T47D (cell line): Measurements from ENCODE around the gene ARFGEF3.
A peak's percentile ranks its signal among the peaks of the same experiment; 100 is the strongest.
"Not testable (repeated sequence)": the region's sequence is repeated elsewhere in the genome, so short reads cannot be mapped to it uniquely, and the experiment has no call there.

Source experiments
- DNase-seq, 2 experiments: peaks; one replicate each; pipeline versions ENCODE4 v3.0.0 to v3.0.0-alpha.2; 2011 to 2012; ENCODE audit warnings: low read depth in 1 of 2, low spot score in 1 of 2
- JUND ChIP-seq: IDR thresholded peaks from 2 replicates; pipeline ENCODE4 v1.6.1; 2012; ENCODE audit warnings: low read depth
- in situ Hi-C: cut with HindIII; loops from 2 replicates; pipeline ENCODE4 v1.10.0; 2016; ENCODE audit warnings: low sequenced_read_pairs, low pct_unique_long_range_greater_than_20kb

The ARFGEF3 gene

GRCh38 chr6:138211048-138211581, 49.4 kb downstream of the ARFGEF3 start:
- in situ Hi-C loops = no loop called here
- DNase-seq = no peak
- no peak for TF ChIP-seq JUND

GRCh38 chr6:138211601-138212000, 49.9 kb downstream of the ARFGEF3 start:
- TF ChIP-seq JUND = no peak
- in situ Hi-C loops = no loop called here
- no peak for DNase-seq

DNA sequence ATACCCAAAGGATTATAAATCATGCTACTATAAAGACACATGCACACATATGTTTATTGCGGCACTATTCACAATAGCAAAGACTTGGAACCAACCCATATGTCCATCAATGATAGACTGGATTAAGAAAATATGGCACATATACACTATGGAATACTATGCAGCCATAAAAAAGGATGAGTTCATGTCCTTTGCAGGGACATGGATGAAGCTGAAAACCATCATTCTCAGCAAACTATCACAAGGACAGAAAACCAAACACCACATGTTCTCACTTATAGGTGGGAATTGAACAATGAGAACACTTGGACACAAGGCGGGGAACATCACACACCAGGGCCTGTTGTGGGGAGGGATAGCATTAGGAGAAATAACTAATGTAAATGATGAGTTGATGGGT, 50.8 kb downstream of the ARFGEF3 start:
- in situ Hi-C loops, DNase-seq: not testable (repeated sequence)

DNA sequence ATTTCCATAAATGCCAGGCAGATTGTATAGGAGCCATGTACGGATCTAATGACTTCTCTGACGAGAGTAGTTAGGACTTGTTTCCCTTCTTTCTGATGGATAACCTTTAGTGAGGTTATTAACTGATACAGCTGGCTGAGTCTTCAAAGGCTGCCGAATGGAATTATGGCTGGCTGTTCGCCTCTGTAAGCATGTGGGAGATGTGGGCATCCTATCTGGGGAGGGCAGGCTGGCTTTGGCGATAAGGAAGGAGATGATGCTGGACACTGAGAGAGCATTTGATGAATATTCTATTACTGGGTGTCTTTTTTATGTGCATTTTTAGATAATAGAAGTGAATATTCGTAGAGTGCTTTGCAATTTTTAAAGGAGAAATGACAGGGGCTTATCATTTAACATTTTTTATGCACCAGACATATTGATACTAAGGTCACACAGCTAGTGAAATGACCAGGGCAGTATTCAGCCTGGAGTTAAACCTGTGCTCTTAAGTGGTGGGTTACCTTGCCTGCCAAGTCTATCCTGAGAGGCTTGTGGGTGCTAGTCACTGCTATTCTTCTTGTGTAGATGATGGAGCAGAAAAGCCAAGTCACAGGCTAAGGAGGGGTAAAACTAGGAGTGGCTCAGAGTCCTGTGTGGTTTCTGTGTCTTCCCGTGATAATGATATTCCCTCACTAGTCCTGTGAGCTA, 53.5 kb downstream of the ARFGEF3 start:
- in situ Hi-C loops = no loop called here
- DNase-seq = no peak
- TF ChIP-seq JUND = no peak

DNA sequence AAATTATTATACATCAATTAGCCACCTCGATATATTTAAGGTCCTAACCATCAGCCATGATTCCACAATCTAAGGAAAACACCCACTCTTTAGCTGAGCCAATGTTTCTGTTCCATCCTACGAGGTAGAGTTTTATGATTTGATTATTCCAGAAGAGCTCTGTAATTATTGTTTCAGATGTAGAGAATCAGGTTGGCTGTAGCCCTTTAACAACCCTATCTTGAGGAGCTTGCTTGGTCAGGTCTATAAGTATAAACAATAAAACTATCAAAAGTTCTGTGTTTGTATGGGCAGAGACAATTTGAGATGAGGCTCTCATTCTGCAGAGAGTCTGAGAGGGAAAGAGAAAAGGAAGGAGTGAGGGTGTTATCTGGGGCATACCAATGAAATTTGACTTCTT, 56.7 kb downstream of the ARFGEF3 start, which contains the start of gene PBOV1:
TSS of gene PBOV1 (minus strand) at position 43 of the 400 bp plus-strand sequence. CDS start 96 bp downstream, outside the sequence.
- DNase-seq = no peak
- no peak for TF ChIP-seq JUND
- in situ Hi-C loops = no loop called here

GRCh38 chr6:138219398-138219797, 57.7 kb downstream of the ARFGEF3 start:
- TF ChIP-seq JUND = no peak

GRCh38 chr6:138219901-138220300, 58.2 kb downstream of the ARFGEF3 start:
- no peak for TF ChIP-seq JUND
- DNase-seq = no peak
- in situ Hi-C loops = no loop called here

More at GRCh38 chr6:138219398-138219797, 57.7 kb downstream of the ARFGEF3 start:
- in situ Hi-C loops = no loop called here
- no peak for DNase-seq

- no peak for TF ChIP-seq JUND
- in situ Hi-C loops = no loop called here
- DNase-seq = no peak
Observed at GRCh38 chr6:138222901-138223546, 61.3 kb downstream of the ARFGEF3 start.

DNA sequence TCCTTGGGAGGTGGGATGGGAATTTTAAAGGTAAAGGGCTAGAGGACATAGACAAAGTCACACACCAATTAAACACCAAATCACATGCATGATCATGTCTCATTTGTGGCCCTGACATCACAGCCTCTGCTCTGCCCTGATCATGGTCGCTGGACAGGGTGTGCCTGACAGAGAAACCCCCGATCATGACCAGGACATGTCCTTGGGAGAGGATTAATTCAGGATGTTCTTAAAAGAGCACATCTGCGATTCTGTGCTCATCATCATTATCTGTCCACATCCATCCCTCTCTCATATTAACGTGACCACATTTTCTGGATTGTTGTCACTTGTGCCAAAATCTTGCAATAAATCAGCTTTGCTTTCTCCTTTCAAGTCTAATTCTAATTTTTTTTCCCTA, 64.2 kb downstream of the ARFGEF3 start:
- in situ Hi-C loops = no loop called here
- TF ChIP-seq JUND = no peak

GRCh38 chr6:138226700-138227315, 65.1 kb downstream of the ARFGEF3 start:
- in situ Hi-C loops = no loop called here
- DNase-seq = no peak
- TF ChIP-seq JUND = no peak

More for the DNA sequence above, 64.2 kb downstream of the ARFGEF3 start:
- DNase-seq = no peak

GRCh38 chr6:138227316-138227781, 65.6 kb downstream of the ARFGEF3 start:
- in situ Hi-C loops = no loop called here
- peak in 1 of 2 experiments; percentile 84 for DNase-seq
- no peak for TF ChIP-seq JUND

- DNase-seq = no peak
- no peak for TF ChIP-seq JUND
- in situ Hi-C loops = no loop called here
Observed at GRCh38 chr6:138229072-138229471, 67.3 kb downstream of the ARFGEF3 start.
